HG03097 (cell line): Measurements from ENCODE around the gene SRCIN1.
"Not testable (repeated sequence)": the region's sequence is repeated elsewhere in the genome, so short reads cannot be mapped to it uniquely, and the experiment has no call there.

ENCODE experiments used
- ATAC-seq: cut with Tn5 transposase; IDR thresholded peaks from one replicate; pipeline ENCODE4 v1.9.1; 2021; ENCODE audit not compliant: unreplicated experiment, low FRiP score

Gene SRCIN1

GRCh38 chr17:38492067-38493040 lies 113.4 kb downstream of the SRCIN1 start:
- not testable (repeated sequence) for ATAC-seq

DNA sequence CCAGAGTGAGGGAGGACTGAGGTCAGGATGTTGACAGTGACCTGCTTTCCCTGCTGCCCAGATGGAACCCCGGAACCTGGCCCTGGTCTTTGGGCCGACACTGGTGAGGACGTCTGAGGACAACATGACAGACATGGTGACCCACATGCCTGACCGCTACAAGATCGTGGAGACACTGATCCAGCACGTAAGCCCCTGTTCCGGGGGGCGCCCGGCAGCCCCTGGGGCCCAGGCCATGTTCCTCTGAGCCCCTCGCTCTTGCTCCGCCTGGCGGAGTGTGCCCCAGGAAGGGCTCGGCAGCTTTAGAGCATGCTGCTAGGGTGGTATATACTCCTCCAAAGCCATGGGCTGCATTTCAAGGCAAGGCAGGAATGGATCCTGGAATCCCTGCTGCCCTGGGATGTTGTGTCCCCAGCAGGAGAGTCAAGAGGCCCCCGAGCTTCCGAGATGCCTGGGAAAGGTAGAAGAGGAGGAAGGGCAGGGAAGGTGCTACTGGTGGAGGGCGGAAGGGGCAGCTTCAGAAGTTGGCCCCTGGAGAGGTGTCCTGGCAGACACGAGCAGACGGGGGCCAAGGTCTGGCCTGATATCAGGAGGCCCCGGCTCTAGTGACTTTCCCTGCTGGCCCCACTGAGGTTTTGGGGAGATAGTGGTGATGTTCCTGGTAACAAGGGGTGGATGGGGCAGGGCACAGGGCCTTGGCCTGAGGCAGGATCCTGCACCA lies 114.2 kb downstream of the SRCIN1 start:
- ATAC-seq, result not testable (repeated sequence)

DNA sequence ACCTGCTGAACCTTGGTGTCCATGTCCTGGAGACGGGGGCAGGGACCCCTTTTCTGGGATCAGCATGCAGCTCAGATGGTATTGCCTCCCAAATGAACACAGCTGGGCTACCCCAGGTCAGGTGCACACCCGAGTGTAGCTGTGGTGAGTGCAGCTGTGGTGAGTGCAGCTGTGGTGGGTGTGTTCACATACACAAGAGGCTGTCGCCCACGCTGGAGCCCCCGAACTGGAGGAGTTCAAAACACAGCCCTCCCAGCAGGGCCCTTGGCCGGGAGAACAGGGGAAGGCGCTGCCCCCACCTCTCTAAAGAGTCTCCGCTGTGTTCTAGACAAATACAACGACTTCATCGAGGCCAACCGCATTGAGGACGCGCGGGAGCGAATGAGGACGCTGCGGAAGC lies 116.0 kb downstream of the SRCIN1 start:
- ATAC-seq, result not testable (repeated sequence)

- ATAC-seq, result not testable (repeated sequence)
These were observed 120.0 kb downstream of the SRCIN1 start for GRCh38 chr17:38485681-38486298.

DNA sequence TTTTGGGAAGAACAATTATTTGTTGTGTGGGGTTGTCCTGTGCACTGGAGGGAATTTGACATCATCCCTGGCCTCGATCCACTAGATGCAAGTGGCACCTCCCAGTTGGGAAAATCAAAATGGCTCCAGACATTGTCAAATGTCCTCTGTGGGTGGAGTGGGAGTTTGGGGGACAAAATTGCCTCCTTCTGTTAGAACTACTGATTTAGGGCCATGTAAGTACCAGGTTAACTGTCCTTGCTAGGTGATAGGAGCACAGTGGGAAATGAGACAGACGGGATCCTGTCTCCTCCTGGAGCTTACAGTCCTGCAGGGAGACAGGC lies 120.6 kb downstream of the SRCIN1 start:
- no peak for ATAC-seq

GRCh38 chr17:38484242-38485145 lies 121.3 kb downstream of the SRCIN1 start:
- ATAC-seq, result not testable (repeated sequence)

- not testable (repeated sequence) for ATAC-seq
These were observed 123.1 kb downstream of the SRCIN1 start for GRCh38 chr17:38482700-38483043.

- not testable (repeated sequence) for ATAC-seq
These were observed 123.6 kb downstream of the SRCIN1 start for GRCh38 chr17:38482039-38482699.
